Loucy (cell line): Measurements from ENCODE around the gene RPUSD1.

Source experiments
- EZH2phosphoT487 ChIP-seq: fragments of 200-600 bp; IDR thresholded peaks from 2 replicates; pipeline ENCODE4 v1.6.1; 2018; ENCODE audit warnings: antibody characterized with exemption, mild to moderate bottlenecking, moderate library complexity, borderline replicate concordance
- TF ChIP-seq, protein P1 (sequence below): fragments of 200-600 bp; sonication (generic); conservative IDR thresholded peaks from 2 replicates; pipeline ENCODE4 v1.5.1; 2014; ENCODE audit warnings: mild to moderate bottlenecking, antibody characterized with exemption, low read length

DNA sequence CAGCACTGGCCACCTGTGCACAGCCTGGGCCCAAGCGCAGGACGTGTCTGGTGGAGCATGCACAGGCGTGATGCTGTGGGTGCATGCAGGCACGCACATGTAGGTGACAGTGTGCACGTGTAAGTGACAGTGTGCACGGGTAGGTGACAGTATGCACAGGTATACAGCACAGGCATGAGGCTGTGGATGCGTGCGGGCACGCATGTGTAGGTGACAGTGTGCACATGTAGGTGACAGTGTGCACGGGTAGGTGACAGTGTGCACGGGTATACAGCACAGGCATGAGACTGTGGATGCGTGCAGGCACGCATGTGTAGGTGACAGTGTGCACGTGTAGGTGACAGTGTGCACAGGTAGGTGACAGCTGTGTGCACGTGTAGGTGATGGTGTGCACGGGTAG is 7.9 kb downstream of the RPUSD1 start:
- TF ChIP-seq, protein P1, sequence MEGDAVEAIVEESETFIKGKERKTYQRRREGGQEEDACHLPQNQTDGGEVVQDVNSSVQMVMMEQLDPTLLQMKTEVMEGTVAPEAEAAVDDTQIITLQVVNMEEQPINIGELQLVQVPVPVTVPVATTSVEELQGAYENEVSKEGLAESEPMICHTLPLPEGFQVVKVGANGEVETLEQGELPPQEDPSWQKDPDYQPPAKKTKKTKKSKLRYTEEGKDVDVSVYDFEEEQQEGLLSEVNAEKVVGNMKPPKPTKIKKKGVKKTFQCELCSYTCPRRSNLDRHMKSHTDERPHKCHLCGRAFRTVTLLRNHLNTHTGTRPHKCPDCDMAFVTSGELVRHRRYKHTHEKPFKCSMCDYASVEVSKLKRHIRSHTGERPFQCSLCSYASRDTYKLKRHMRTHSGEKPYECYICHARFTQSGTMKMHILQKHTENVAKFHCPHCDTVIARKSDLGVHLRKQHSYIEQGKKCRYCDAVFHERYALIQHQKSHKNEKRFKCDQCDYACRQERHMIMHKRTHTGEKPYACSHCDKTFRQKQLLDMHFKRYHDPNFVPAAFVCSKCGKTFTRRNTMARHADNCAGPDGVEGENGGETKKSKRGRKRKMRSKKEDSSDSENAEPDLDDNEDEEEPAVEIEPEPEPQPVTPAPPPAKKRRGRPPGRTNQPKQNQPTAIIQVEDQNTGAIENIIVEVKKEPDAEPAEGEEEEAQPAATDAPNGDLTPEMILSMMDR, result no peak
- no peak for TF ChIP-seq EZH2phosphoT487
